Transverse colon (tissue), 4 donors: ENCODE measurements around the gene PTPRD.

Experiments used
- CTCF ChIP-seq, 5 experiments: fragments of 200-600 bp in 3 of 5; fragments of 450-650 bp in 2 of 5; sonication (generic) in 3 of 5; IDR thresholded peaks; 1 replicate in 2 of 5; 2 replicates in 3 of 5; pipeline ENCODE4 v1.5.1; 2016 to 2017; ENCODE audit warnings: antibody characterized with exemption in 5 of 5, inconsistent platforms in 3 of 5, mild to moderate bottlenecking in 2 of 5, moderate library complexity in 1 of 5
- EP300 ChIP-seq: sonication (generic); formaldehyde crosslinking; IDR thresholded peaks from one replicate; pipeline ENCODE4 v1.6.1; 2017; ENCODE audit warnings: antibody characterized with exemption, low read depth
- POLR2A ChIP-seq: fragments of 450-650 bp; IDR thresholded peaks from one replicate; pipeline ENCODE4 v1.6.1; 2016; ENCODE audit warnings: antibody characterized with exemption, mild to moderate bottlenecking, moderate library complexity
- POLR2AphosphoS5 ChIP-seq, 3 donors: sonication (generic); formaldehyde crosslinking; IDR thresholded peaks; one replicate each; pipeline ENCODE4 v1.6.1; 2016; ENCODE audit warnings: antibody characterized with exemption in 3 of 3

- TF ChIP-seq POLR2A: no peak
- no peak for TF ChIP-seq CTCF (IDR thresholded peaks at IDR 0.05)
- TF ChIP-seq EP300: no peak
- TF ChIP-seq POLR2AphosphoS5 (IDR thresholded peaks at IDR 0.05): no peak
These were observed 385.8 kb downstream of the PTPRD start for GRCh38 chr9:10226996-10227395.
